ENCODE results near the gene FGFBP2.

The FGFBP2 gene

GRCh38 chr4:15989424-15989823 lies 26.4 kb upstream of the FGFBP2 start:
- no peak for TF ChIP-seq CTCF (IDR thresholded peaks at IDR 0.05; ENCODE audit: low read depth, low read length, missing control alignments)
- no peak for DNase-seq (ENCODE audit: low read depth)
- no peak overlapping the region for H3K4me3 ChIP-seq (ENCODE audit: low read depth, low read length)

GRCh38 chr4:15988222-15988621 lies 25.2 kb upstream of the FGFBP2 start:
- no peak for DNase-seq (ENCODE audit: low read depth)
- no peak overlapping the region for H3K4me3 ChIP-seq (ENCODE audit: low read depth, low read length)
- TF ChIP-seq CTCF (IDR thresholded peaks at IDR 0.05; ENCODE audit: low read depth, low read length, missing control alignments): no peak

GRCh38 chr4:15986907-15987306 lies 23.9 kb upstream of the FGFBP2 start:
- no peak overlapping the region for H3K4me3 ChIP-seq (ENCODE audit: low read depth, low read length)
- no peak for TF ChIP-seq CTCF (IDR thresholded peaks at IDR 0.05; ENCODE audit: low read depth, low read length, missing control alignments)
- no peak for DNase-seq (ENCODE audit: low read depth)

- no peak for DNase-seq (ENCODE audit: low read depth)
- H3K4me3 ChIP-seq (ENCODE audit: low read depth, low read length): no peak overlapping the region
- no peak for TF ChIP-seq CTCF (IDR thresholded peaks at IDR 0.05; ENCODE audit: low read depth, low read length, missing control alignments)
These were observed 20.6 kb upstream of the FGFBP2 start for GRCh38 chr4:15983610-15984009.

GRCh38 chr4:15982842-15983524 lies 20.0 kb upstream of the FGFBP2 start:
- DNase-seq (ENCODE audit: low read depth): no peak
- no peak overlapping the region for H3K4me3 ChIP-seq (ENCODE audit: low read depth, low read length)
- no peak for TF ChIP-seq CTCF (IDR thresholded peaks at IDR 0.05; ENCODE audit: low read depth, low read length, missing control alignments)

GRCh38 chr4:15976456-15977447 lies 13.8 kb upstream of the FGFBP2 start:
- TF ChIP-seq CTCF (IDR thresholded peaks at IDR 0.05; ENCODE audit: low read depth, low read length, missing control alignments): no peak
- no peak for DNase-seq (ENCODE audit: low read depth)
- no peak overlapping the region for H3K4me3 ChIP-seq (ENCODE audit: low read depth, low read length)

All from GM12864 (cell line).